Left ventricle myocardium inferior (tissue), 1 donor: Measurements from ENCODE around the gene BMP5. TPM values are rescaled to one million over a fixed set of nuclear protein-coding genes. Genes with fewer than 3 reads are reported as not detected.
"Not testable (repeated sequence)": the region's sequence is repeated elsewhere in the genome, so short reads cannot be mapped to it uniquely, and the experiment has no call there.

Source experiments
- DNase-seq: peaks from one replicate; pipeline ENCODE4 v3.0.0-alpha.2; 2020
- H3K27ac ChIP-seq: fragments of 200-600 bp; replicated peaks from 2 replicates; pipeline ENCODE4 v1.8.0; 2021
- H3K27me3 ChIP-seq: fragments of 200-600 bp; 2 replicates; pipeline ENCODE4 v1.8.0; 2021; ENCODE audit warnings: low read depth
- H3K36me3 ChIP-seq: fragments of 200-600 bp; 2 replicates; pipeline ENCODE4 v1.8.0; 2021
- H3K4me1 ChIP-seq: fragments of 200-600 bp; 2 replicates; pipeline ENCODE4 v1.8.0; 2021
- H3K4me3 ChIP-seq: fragments of 200-600 bp; 2 replicates; pipeline ENCODE4 v1.8.0; 2021; ENCODE audit warnings: mild to moderate bottlenecking, moderate library complexity
- H3K9me3 ChIP-seq: fragments of 200-600 bp; replicated peaks from 2 replicates; pipeline ENCODE4 v1.8.0; 2021
- CTCF ChIP-seq: fragments of 200-600 bp; IDR thresholded peaks from 2 replicates; pipeline ENCODE4 v1.8.0; 2021; ENCODE audit warnings: antibody characterized with exemption, mild to moderate bottlenecking, borderline replicate concordance
- intact Hi-C: fragments of 100-400 bp; cut with micrococcal nuclease; formaldehyde crosslinking; loops from one replicate; pipeline ENCODE4 v1.11.0; 2022
- total RNA-seq: library from RNA; stranded (reverse); fragmentation: NEBNext Ultra II Directional; extraction: Animal tissue kit (Norgen Biotek cat#: 25700); gene quantifications from one replicate; pipeline ENCODE4 v1.2.1, GENCODE V29; 2021
- donor health status: DM: no; HTN: yes; CAD: no; lungs with severe emphysema.

Gene BMP5
- total RNA-seq, 1 donor from 2014 or later: 0.93 TPM

- Histone ChIP-seq H3K9me3 (no peaks in the 10 kb centered on the region), H3K27me3 (no peaks in the 10 kb centered on the region), H3K36me3 (no peaks in the 10 kb centered on the region), H3K4me1 (no peaks in the 10 kb centered on the region), H3K4me3 (no peak overlapping the region), H3K27ac (no peak overlapping the region)
- DNase-seq: no peak
- no peak for TF ChIP-seq CTCF
- intact Hi-C loops: no loop called here
Observed at GRCh38 chr6:55916188-55916587, 40.8 kb upstream of the BMP5 start.

GRCh38 chr6:55913228-55914195 lies 38.1 kb upstream of the BMP5 start:
- Histone ChIP-seq H3K4me1 (no peaks in the 10 kb centered on the region), H3K36me3 (no peaks in the 10 kb centered on the region), H3K27ac (peak overlapping the region; percentile 36), H3K9me3 (no peaks in the 10 kb centered on the region), H3K27me3 (no peaks in the 10 kb centered on the region), H3K4me3 (no peak overlapping the region)
- TF ChIP-seq CTCF: no peak
- intact Hi-C loops: no loop called here
- no peak for DNase-seq

GRCh38 chr6:55910466-55910865 lies 35.1 kb upstream of the BMP5 start:
- H3K4me3 ChIP-seq, H3K36me3 ChIP-seq, H3K27ac ChIP-seq, intact Hi-C loops, H3K27me3 ChIP-seq, H3K9me3 ChIP-seq, DNase-seq, H3K4me1 ChIP-seq: not testable (repeated sequence)

GRCh38 chr6:55909911-55910310 lies 34.5 kb upstream of the BMP5 start:
- DNase-seq, intact Hi-C loops, H3K4me1 ChIP-seq: not testable (repeated sequence)

GRCh38 chr6:55902796-55903195 lies 27.4 kb upstream of the BMP5 start:
- H3K4me3 ChIP-seq: no peak overlapping the region
- intact Hi-C loops: no loop called here
- H3K4me1 ChIP-seq: no peaks in the 10 kb centered on the region
- no peaks in the 10 kb centered on the region for H3K9me3 ChIP-seq
- no peaks in the 10 kb centered on the region for H3K27me3 ChIP-seq
- no peak overlapping the region for H3K27ac ChIP-seq
- no peak for DNase-seq
- no peaks in the 10 kb centered on the region for H3K36me3 ChIP-seq
- TF ChIP-seq CTCF: no peak

More at GRCh38 chr6:55909911-55910310, 34.5 kb upstream of the BMP5 start:
- H3K27me3 ChIP-seq, H3K36me3 ChIP-seq, H3K27ac ChIP-seq, H3K9me3 ChIP-seq, H3K4me3 ChIP-seq: not testable (repeated sequence)

GRCh38 chr6:55901765-55902270 lies 26.4 kb upstream of the BMP5 start:
- H3K27me3 ChIP-seq: no peaks in the 10 kb centered on the region
- TF ChIP-seq CTCF: no peak
- intact Hi-C loops: no loop called here
- H3K4me3 ChIP-seq: no peak overlapping the region
- H3K9me3 ChIP-seq: no peaks in the 10 kb centered on the region
- no peak for DNase-seq
- no peaks in the 10 kb centered on the region for H3K36me3 ChIP-seq
- H3K27ac ChIP-seq: no peak overlapping the region
- no peaks in the 10 kb centered on the region for H3K4me1 ChIP-seq
